ENCODE results near the gene PLD3.

Gene PLD3

DNA sequence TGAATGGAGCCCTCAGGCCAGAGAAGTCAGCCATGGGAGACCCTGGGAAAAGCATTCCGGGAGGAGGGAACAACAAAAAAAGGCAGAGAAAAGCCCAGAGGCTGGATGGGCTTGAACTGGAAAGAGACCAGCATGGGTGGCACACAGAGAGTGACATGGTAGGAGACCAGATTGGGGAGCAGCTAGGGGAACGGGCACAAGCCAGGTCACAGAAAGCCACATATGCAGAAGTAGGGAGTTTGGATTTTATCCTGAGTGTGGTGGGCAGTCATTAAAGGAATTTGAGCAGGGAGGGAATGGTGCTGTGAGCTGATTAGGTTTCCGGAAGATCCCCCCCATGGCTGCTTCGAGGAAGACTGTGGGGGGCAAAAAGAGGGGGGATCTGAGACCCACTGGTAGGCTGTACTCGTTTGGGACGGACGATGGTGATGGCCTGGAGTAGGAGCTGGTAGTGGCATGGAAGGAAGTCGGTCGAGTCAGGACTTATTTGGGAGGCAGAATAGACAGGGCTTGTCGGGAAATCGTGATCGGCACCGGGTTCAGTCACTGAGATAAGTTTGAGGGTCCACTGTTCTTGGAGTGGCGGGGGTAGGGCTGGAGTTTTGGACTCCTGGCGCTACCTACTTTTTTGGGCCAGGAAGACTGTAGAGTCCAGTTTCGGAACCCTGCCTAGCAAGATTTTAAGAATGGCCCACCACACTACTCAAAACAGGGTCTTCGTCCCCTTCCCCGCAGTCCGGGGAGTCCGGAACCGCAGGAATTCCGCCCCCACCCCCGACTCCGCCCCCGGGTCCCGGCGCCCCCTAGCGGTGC, 76.3 kb downstream of the PLD3 start:
- no peak for TF ChIP-seq CTCF (IDR thresholded peaks at IDR 0.05; ENCODE audit: borderline replicate concordance, insufficient read depth, low read depth, low read length)
- H3K4me3 ChIP-seq (ENCODE audit: low read depth, low read length) = peak overlapping the region; percentile 88

- H3K4me3 ChIP-seq (ENCODE audit: low read depth, low read length) = peak within 1 kb of the TSS; percentile 88
- peak; percentile 85 for TF ChIP-seq CTCF (IDR thresholded peaks at IDR 0.05; ENCODE audit: borderline replicate concordance, insufficient read depth, low read depth, low read length)
Observed at GRCh38 chr19:40425450-40426287, 77.2 kb downstream of the PLD3 start, which contains the start of gene SERTAD1. SERTAD1 (minus strand) TSS chr19:40425992; CDS start chr19:40423546, 2,446 bp downstream.

Data from GM12875 (cell line).